ENCODE measurements around the gene ORC3.
"Not testable (repeated sequence)": the region's sequence is repeated elsewhere in the genome, so short reads cannot be mapped to it uniquely, and the experiment has no call there.

Gene ORC3

GRCh38 chr6:87606199-87606598, 16.3 kb downstream of the ORC3 start:
- DNase-seq, result no peak

- DNase-seq, result no peak
Measured at GRCh38 chr6:87608802-87609201, 18.9 kb downstream of the ORC3 start.

DNA sequence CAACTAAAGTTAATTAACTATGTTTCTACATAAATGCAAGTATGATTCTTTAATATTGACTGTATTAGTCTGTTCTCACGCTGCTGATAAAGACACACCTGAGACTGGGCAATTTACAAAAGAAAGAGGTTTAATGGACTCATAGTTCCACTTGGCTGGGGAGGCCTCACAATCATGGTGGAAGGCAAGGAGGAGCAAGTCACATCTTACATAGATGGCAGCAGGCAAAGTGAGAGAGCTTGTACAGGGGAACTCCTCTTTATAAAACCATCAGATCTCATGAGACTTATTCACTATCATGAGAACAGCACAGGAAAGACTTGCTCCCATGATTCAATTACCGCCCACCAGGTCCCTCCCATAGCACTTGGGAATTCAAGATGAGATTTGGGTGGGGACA, 23.1 kb downstream of the ORC3 start:
- DNase-seq, result not testable (repeated sequence)

DNA sequence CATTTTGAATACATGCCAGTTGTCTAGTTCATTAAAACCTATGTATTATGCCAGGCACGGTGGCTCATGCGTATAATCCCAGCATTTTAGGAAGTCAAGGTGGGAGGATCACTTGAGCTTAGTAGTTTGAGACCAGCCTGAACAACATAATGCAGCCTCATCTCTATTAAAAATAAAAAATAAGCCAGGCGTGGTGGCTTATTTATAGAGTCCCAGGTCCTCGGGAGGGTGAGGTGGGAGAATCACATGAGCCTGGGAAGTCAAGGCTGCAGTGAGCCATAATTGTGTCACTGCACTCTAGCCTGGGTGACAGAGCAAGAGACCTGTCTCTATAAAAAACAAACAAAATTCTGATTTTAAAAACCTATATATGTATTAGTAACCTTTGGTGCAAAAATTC, 27.5 kb downstream of the ORC3 start:
- DNase-seq, result no peak

DNA sequence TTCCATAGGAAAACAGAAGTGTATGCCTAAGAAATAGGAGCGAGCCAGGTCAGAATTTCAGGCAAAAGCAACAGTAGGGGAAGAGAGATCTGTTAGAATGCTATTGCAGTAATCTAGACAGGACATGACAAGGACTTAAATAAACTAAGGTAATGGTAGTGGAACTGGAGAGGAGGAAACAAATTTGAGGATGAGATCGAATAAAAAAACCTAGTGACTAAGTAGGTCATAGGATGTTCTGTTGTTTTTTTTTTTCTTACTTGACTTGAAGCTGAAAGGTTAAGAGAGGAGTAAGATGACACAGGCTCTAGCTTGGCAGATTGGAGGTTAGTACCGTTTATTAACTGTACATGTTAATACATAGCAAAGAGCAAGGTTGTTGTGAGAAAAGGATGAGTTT, 28.6 kb downstream of the ORC3 start:
- no peak for DNase-seq

- no peak for DNase-seq
Measured at GRCh38 chr6:87623248-87623647, 33.3 kb downstream of the ORC3 start.

DNA sequence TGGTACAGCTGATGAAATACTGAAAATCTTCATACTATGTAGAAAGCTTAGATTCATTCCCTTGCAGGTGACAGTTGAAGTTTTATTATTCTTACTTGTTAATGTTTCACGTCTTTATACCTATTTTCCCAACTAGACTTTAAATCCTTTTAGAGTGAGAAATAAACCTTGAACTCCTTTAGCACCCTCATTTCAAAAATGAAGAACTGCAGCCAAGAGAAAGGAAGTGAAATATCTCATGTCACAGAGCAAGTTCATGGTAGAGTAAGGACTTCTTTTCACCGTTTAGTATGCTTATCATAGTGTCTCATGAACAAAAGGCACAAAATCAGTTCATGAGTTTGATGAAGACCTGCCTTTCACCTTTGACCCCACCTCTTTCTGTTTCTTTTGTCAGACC, 38.5 kb downstream of the ORC3 start:
- no peak for DNase-seq

- DNase-seq, result no peak
Measured at GRCh38 chr6:87628881-87629280, 38.9 kb downstream of the ORC3 start.

DNA sequence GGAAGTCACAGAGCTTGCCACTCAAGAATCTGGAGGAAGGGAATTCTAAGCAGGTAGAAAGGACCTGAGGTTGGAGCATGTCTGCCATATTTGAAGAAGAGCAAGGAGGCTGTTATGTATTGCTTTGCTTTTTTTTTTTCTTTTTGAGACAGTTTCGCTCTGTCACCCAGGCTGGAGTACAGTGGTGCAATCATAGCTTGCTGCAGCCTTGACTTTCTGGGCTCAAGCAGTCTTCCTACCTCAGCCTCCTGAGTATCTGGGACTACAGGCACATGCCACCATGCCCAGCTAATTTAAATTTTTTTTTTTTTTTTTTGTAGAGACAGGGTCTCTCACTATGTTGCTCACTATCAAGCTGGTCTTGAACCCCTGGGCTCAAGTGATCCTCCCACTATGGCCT, 40.8 kb downstream of the ORC3 start:
- no peak for DNase-seq

DNA sequence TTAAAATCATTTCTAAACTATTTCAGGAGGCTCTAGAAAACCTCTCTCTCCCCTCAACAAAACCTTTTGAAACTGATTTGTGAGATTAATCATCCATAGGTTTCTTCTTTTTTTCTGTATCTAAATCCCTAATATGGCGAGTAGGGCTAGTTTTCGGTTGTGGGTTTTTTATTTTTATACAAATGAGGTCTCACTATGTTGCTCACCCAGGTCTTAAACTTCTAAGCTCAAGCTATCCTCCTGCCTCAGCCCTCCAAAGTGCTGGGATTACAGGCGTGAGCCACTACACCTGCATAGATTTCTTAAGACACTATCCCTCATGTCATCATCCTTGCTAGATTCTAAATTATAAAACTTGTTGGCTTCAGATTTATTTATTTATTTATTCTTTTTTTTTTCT, 43.9 kb downstream of the ORC3 start:
- DNase-seq, result no peak

DNA sequence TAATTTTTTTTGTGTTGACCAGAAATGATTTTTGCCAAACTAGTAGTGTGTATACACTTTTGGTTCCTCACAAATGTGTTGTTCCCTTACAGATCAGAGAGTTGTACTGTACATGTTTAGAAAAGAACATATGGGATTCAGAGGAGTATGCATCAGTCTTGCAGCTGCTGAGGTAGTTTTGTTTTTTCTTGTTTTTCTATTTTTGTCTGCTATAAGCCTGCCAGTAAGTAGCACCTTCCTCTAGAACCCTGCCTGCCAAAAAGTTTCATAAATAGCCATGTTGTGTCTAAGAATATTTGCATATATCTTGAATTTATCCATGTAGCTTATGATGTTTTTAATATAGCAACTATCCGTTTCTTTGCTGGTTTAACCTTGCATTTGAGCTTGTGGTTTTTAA, 46.4 kb downstream of the ORC3 start:
- DNase-seq, result no peak

DNA sequence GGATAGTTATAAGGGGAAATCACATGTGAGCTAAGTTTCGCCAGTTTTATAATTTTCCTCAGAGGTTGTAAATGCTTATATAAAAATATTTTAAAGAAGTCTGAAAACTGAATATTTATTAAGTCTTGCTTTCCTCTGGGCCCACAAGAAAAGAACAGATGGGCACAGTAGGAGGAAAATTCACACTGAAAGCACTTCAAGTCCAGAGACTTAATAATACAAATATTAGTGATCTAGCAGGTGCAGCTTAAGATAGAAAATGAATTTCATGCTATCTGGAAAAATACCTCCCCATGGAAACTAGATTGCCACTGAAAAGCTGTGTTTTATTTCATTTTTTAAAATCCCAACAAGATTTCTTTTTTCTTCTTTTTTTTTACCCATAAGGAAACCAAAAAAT, 47.2 kb downstream of the ORC3 start:
- no peak for DNase-seq

DNA sequence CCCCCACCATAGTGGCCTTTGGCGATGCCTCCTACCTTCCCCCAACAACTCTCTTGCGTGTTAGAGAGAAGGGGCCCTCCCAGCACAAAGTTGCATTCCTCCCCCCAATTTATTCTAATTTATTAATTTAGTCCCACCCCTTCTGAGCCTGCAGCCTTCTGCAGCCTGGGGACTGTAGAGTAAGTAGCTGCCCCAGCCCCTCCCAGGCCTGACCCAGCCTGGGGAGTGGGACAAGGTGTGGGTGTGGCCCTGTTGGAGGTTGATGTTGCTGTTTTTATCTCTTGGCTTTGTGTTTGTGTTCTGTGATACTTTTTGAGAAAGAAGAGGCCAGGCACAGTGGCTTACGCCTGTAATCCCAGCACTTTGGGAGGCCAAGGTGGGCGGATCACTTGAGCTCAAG, 49.4 kb downstream of the ORC3 start:
- DNase-seq, result no peak

DNA sequence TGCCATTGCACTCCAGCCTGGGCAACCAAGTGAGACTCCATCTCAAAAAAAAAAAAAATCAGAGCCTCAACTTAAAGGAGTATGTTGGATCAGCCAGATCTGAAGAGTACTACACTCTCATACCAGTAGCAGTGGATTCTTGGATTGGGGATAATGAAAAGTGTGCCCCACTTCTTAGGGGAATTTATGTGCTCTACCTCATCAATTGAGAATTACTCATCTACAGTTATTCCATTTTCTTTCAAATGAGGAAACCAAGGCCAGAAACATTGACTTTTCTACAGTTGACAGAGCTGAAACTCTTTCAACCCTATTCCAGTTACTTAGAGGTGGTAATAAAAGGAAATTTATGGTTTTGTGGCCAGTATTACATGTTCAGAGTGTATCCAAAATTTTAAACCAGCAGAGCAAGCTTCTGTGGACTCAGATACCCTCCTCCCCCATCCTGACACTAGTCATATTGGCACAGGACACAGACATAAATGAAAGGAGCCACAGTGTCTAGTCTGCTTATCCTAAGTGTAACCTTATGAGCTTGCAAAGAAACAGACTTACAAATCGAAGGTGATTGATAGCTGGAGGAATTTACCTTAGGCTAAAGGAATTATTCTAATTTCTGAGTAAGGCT, 51.2 kb downstream of the ORC3 start:
- DNase-seq, result no peak

GRCh38 chr6:87645080-87645479, 55.1 kb downstream of the ORC3 start:
- DNase-seq, result no peak

DNA sequence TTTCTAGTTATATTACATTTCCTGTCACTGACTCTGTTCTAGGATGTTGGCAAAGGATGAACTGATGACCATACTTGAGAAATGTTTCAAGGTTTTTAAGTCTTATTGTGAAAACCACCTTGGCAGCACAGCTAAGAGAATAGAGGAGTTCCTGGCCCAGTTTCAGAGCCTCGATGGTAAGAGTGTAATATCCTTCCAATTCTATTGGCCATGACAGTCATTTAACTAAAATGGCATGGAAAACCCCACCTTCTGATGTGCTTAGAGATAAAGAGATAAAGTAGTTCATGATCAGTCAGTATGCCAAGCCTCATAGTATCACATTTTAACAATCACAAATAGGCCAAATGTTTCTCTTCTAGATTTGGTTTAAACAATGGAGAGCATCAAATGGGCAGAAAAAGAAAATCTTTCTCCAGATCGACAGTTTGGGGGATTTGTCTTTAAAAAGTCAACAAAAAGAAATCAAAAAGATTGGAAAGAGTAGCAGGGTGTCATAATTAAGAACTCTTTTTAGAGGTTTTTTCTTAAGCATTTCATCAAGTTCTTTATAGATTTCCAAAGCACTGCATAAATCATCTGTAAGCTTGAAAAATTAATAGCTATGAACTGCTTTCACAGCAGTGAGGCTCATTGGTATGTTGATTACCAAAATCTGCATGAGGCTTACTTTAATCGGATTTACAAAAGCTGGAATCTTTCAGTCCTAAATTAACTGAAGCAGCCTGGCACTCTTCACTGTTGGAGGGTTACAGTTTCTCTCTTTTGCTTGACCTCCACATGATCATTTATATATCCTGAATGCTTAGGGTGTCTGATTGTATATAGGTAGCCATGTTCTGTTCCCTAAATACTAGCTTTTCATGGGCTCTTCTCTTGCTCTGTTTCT, 63.4 kb downstream of the ORC3 start:
- DNase-seq, result no peak

GRCh38 chr6:87654122-87654521, 64.2 kb downstream of the ORC3 start:
- no peak for DNase-seq

DNA sequence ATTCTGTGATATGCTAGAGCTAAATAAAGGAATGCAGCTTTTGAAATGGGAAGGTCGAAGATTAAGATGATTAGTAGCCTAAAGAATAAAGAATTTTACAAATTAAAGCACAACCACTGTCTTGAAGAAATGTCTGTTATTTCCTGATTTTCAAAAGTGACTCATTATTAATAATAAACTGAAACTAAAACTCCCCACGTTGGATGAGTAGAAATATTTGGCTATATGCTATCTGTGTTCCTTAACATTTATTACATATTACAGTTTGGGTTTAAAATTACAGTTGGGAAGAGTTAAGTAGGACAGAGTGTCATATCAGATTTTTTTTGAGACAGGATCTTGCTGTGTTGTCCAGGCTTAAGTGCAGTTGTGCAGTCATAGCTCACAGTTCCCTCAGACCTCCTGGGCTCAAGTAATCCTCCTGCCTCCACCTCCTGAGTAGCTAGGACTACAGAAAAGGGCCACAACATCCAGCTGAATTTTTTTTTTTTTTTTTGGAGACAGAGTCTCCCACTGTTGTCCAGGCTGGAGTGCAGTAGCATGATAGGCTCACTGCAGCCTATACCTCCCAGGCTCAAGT, 65.0 kb downstream of the ORC3 start:
- DNase-seq, result no peak

DNA sequence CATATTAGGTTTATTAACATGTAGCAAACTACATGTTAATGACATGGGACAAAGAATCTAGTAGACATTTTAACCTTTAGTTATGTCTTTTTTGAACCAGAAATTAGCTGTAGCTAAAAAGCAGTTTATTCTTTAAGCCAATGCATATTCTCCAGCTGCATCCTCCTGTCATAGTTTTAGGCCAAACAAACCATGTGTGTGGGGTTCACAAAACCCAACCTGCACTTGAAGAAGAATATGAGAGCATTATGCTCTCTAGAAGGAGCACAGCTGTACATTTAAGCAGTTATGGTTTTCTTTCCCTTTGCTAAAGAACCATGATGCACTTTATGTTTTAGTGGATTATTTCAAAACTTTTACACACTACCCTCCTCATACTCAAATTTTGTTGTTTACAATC, 65.9 kb downstream of the ORC3 start:
- DNase-seq, result no peak

DNA sequence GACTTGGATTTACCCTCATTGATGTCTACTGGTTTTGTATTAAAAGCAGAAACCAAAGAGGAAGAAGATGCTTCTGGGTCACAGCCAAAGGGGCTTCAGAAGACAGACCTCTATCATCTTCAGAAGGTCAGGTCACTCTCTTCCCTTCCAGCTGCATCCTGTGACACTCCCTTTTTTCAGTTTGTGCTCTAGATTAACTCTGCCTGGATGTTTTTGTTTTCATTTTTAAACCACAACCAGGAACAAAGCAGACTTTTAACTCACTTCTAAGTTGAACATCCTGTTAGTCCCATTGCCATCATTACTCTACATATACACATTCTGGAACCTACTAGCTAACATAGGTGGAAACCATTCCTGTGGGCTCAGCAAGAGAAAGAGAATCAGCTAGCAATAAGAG, 66.9 kb downstream of the ORC3 start:
- DNase-seq, result no peak

- no peak for DNase-seq
Measured at GRCh38 chr6:87658516-87658915, 68.6 kb downstream of the ORC3 start.

- DNase-seq, result no peak
Measured at GRCh38 chr6:87660226-87660911, 70.4 kb downstream of the ORC3 start.

GRCh38 chr6:87661016-87661415, 71.1 kb downstream of the ORC3 start:
- no peak for DNase-seq

DNA sequence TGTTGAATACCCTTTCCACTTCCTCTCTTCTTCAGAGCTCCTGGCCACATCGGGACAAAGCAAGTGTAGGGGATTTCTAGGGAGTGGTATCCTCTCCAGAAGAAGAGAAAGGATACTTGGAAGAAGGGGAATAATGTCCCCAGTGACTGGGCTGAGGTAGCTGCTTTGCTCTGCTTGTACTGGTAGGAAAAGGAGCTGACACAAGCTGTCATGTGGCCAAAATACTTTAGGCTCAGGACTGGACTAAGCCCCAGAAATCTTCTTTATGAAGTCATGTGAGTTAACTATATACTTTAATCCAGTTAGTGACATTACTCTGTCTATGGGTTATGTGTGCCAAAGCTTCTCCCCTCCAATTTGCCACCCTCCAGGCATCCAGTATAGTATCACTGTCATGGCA, 71.6 kb downstream of the ORC3 start:
- no peak for DNase-seq
